BLaER1 (cell line): ENCODE results near the gene CYP8B1.
A peak's percentile ranks its signal among the peaks of the same experiment; 100 is the strongest.

ENCODE experiments used
- H3K27ac ChIP-seq: shearing (Covaris generic); formaldehyde crosslinking; 2 replicates; pipeline ENCODE4 v1.8.1; 2022
- H3K27me3 ChIP-seq: shearing (Covaris generic); formaldehyde crosslinking; 2 replicates; pipeline ENCODE4 v1.8.1; 2022
- H3K36me3 ChIP-seq: shearing (Covaris generic); formaldehyde crosslinking; 2 replicates; pipeline ENCODE4 v1.8.1; 2022
- H3K4me1 ChIP-seq: shearing (Covaris generic); formaldehyde crosslinking; 2 replicates; pipeline ENCODE4 v1.8.1; 2022
- H3K4me2 ChIP-seq: shearing (Covaris generic); formaldehyde crosslinking; 2 replicates; pipeline ENCODE4 v1.8.1; 2022
- H3K4me3 ChIP-seq: shearing (Covaris generic); formaldehyde crosslinking; 2 replicates; pipeline ENCODE4 v1.8.1; 2022
- H3K9ac ChIP-seq: shearing (Covaris generic); formaldehyde crosslinking; 2 replicates; pipeline ENCODE4 v1.8.1; 2022
- H3K9me3 ChIP-seq: shearing (Covaris generic); formaldehyde crosslinking; 2 replicates; pipeline ENCODE4 v1.8.1; 2022
- H4K20me1 ChIP-seq: shearing (Covaris generic); formaldehyde crosslinking; 2 replicates; pipeline ENCODE4 v1.8.1; 2022
- Cebpa-rat ChIP-seq: shearing (Covaris generic); IDR thresholded peaks from 2 replicates; pipeline ENCODE4 v1.8.1; 2022

CYP8B1 gene

GRCh38 chr3:42846685-42847522, 28.8 kb downstream of the CYP8B1 start:
- TF ChIP-seq Cebpa-rat: no peak
- H3K36me3 ChIP-seq: no peaks in the 10 kb centered on the region
- H3K27ac ChIP-seq: peak overlapping the region; percentile 84
- H3K27me3 ChIP-seq: no peaks in the 10 kb centered on the region
- peak overlapping the region; percentile 70 for H3K4me2 ChIP-seq
- peaks cover 67% of the 10 kb centered on the region for H3K4me1 ChIP-seq
- H3K9me3 ChIP-seq: no peaks in the 10 kb centered on the region
- H3K4me3 ChIP-seq: no peak overlapping the region; the same call in 1 of the 2 replicates
- H4K20me1 ChIP-seq: no peaks in the 10 kb centered on the region
- peak overlapping the region; percentile 71 for H3K9ac ChIP-seq

DNA sequence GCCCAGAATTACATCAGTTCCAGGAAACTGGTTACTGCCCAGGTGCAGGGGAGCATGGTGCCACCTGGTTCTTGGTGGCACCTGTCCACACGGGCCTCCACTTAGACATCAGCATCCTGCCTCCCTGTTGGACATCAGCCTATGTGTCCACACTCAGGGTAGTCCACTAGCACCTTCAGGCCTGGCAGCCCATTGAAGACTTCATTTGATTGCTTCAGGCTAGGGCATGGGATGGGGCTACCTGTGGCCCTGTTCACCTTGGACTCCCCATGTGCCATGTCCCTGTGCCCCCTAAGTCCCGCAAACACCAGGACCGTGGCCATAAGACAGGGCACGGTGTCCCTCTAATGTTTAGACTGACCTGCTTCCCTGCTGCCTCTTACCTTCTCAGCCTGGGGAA, 30.9 kb downstream of the CYP8B1 start:
- Histone ChIP-seq H3K27me3 (no peaks in the 10 kb centered on the region), H3K36me3 (no peaks in the 10 kb centered on the region), H3K4me1 (peaks cover 51% of the 10 kb centered on the region), H3K4me3 (no peak overlapping the region), H3K9me3 (no peaks in the 10 kb centered on the region), H3K4me2 (peak overlapping the region; percentile 38; the same call in 1 of the 2 replicates), H3K27ac (no peak overlapping the region), H3K9ac (no peak overlapping the region), H4K20me1 (no peaks in the 10 kb centered on the region)
- no peak for TF ChIP-seq Cebpa-rat

- Histone ChIP-seq H4K20me1 (no peaks in the 10 kb centered on the region), H3K4me3 (no peak overlapping the region), H3K27me3 (no peaks in the 10 kb centered on the region), H3K4me1 (peaks cover 51% of the 10 kb centered on the region), H3K27ac (peak overlapping the region; percentile 3; the same call in 1 of the 2 replicates), H3K36me3 (no peaks in the 10 kb centered on the region), H3K9me3 (no peaks in the 10 kb centered on the region), H3K4me2 (peak overlapping the region; percentile 38; the same call in 1 of the 2 replicates), H3K9ac (no peak overlapping the region)
- no peak for TF ChIP-seq Cebpa-rat
Observed at GRCh38 chr3:42844412-42844713, 31.3 kb downstream of the CYP8B1 start.

DNA sequence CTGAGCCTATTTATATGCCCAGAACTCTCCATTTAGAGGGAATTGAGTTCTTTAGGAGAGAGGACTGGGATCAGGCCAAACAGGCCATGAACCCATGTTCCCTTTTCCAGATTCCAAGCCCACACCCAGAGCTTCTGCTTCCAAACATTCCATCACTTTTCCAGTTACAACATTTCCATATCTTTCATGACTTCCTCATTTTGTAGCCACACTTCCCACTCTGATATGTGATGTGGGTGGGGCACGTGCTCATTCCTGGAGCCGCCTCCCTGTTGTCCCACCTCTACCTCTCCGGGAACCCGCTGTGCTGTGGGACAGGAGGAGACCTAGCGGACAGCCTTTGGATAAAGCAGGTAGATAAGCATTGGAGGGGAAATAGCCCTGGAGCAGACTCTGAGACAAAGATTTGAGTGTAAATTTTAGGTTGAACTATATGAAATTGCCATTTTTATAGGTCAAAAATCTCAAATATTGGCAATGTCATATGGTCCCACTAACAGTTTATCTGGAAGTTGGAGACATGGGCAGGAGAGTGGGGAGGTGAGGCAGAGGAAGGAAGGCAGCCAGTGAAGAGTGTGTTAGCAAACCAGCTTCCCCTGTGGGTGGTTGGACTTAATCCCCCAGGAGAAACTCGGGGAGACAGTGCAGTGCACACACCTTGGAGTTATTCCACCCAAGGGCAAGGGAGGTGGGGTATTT, 31.8 kb downstream of the CYP8B1 start:
- H3K36me3 ChIP-seq: no peaks in the 10 kb centered on the region
- H3K9me3 ChIP-seq: no peaks in the 10 kb centered on the region
- H3K4me1 ChIP-seq: peaks cover 51% of the 10 kb centered on the region
- H3K27me3 ChIP-seq: no peaks in the 10 kb centered on the region
- no peaks in the 10 kb centered on the region for H4K20me1 ChIP-seq
- no peak for TF ChIP-seq Cebpa-rat
- peak overlapping the region; percentile 38; the same call in 1 of the 2 replicates for H3K4me2 ChIP-seq
- no peak overlapping the region for H3K4me3 ChIP-seq
- H3K27ac ChIP-seq: peak overlapping the region; percentile 3; the same call in 1 of the 2 replicates
- no peak overlapping the region for H3K9ac ChIP-seq

DNA sequence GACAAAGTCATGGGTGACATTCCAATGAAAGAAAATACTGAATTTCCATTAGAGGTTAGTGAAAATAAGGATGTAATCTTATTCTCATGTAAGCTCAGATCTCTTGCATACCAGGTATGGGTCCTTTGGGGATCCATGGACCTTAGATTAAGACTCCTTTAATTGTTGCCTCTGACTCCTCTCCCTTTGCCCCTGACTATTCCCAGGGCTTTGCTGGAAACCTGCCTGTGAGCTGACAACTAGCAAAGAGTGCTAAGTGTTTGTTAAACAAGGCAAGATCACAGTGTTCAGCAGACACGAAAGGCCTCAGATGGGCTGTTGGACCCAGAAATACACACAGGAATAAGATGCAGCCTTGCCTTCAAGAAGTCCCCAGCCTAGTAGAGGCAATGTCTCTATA, 34.3 kb downstream of the CYP8B1 start:
- H3K27me3 ChIP-seq: no peaks in the 10 kb centered on the region
- H3K27ac ChIP-seq: no peak overlapping the region
- peaks cover 28% of the 10 kb centered on the region for H3K4me1 ChIP-seq
- no peak for TF ChIP-seq Cebpa-rat
- no peaks in the 10 kb centered on the region for H4K20me1 ChIP-seq
- H3K36me3 ChIP-seq: no peaks in the 10 kb centered on the region
- H3K4me2 ChIP-seq: no peak overlapping the region
- H3K9ac ChIP-seq: no peak overlapping the region
- H3K9me3 ChIP-seq: no peaks in the 10 kb centered on the region
- H3K4me3 ChIP-seq: no peak overlapping the region

DNA sequence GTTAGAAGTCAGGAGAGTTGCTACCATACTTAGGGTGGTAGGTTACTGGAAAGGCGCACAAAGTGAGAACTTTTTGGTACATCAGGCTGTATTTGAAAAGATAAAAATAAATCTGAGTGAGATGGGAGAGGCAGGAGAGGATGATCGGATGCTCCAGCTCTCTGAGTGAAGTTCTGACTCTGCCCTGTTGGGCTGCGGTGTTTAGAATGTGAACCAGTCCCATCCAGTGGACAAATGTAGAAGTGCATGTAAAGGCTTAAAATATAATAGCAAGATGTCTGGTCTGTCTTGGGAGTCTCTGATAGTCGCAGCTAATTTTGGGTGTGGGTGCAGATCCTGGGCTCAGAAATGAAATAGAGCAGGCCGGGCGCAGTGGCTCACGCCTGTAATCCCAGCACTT, 36.1 kb downstream of the CYP8B1 start:
- no peak for TF ChIP-seq Cebpa-rat
- Histone ChIP-seq H3K4me1 (peaks cover 12% of the 10 kb centered on the region), H3K9me3 (no peaks in the 10 kb centered on the region), H3K27me3 (no peaks in the 10 kb centered on the region), H3K4me3 (no peak overlapping the region), H3K4me2 (no peak overlapping the region), H3K36me3 (no peaks in the 10 kb centered on the region), H3K9ac (no peak overlapping the region), H3K27ac (no peak overlapping the region), H4K20me1 (no peaks in the 10 kb centered on the region)

DNA sequence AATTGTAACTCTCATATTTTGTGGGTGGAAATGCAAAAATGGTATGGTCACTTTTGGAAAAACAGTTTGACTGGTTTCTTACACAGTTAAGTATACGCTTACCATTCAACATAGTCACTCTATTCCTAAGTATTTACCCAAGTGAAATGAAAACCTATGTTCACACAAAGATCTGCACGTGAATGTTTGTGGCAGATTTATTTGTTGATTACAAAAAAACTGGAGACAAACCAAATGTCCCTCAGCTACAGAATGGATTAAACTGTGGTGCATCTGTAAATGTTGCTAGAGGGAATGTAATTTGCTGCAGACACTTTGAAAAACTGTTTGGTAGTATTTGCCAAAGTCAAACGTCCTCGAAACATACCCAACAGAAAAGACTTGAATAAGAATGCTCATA, 37.1 kb downstream of the CYP8B1 start:
- Histone ChIP-seq H3K9ac (no peak overlapping the region), H3K9me3 (no peaks in the 10 kb centered on the region), H3K4me3 (no peak overlapping the region), H4K20me1 (no peaks in the 10 kb centered on the region), H3K27me3 (no peaks in the 10 kb centered on the region), H3K27ac (no peak overlapping the region), H3K36me3 (no peaks in the 10 kb centered on the region), H3K4me1 (peaks cover 1% of the 10 kb centered on the region), H3K4me2 (no peak overlapping the region)
- no peak for TF ChIP-seq Cebpa-rat

DNA sequence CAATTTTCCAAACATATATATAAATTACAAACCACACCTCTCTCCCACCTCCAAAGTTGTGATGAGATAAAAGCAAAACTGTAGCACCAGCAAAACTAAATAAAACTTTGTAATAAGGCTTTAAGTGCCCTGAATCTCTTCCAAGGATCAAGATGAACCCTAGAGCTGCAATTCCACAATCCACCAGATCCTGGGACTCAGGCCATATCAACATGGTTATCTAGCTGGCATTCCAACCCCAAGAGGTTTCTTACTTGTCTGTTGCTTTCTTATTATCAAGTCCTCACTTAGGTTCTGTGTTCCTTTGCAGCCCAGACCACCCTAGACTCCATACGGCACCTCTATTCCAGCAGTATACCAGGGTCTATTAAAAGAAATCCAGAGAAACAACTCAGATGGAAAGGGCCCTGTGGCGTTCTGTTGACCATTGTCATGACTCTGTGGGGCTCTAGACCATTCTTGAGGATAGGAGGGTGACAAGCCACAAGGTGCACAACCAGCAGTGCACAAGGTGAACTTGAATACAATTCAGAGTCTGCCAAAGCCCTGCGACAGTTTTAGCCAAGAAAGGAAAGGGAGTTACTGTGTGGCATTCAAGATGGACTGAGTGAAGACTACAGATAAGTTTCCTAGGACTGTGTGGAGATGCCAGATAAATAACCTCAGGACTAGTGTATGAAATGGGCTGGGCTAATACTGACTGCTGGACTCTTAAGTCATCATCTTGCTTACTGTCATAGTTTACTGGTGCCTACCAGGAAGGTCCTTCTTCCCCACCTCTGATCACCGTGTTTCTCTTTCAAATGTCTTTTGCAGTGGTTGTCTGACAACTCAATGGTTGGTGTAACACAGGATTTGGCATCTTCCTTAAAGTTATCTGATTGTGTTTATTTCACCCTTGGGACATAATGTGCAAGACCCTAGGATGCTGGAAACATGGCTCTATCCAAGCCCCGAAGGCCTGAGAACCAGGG, 39.2 kb downstream of the CYP8B1 start:
- no peak overlapping the region for H3K4me2 ChIP-seq
- no peaks in the 10 kb centered on the region for H3K27me3 ChIP-seq
- no peak overlapping the region for H3K27ac ChIP-seq
- no peaks in the 10 kb centered on the region for H3K9me3 ChIP-seq
- H3K36me3 ChIP-seq: no peaks in the 10 kb centered on the region
- H3K4me3 ChIP-seq: no peak overlapping the region
- no peak overlapping the region for H3K9ac ChIP-seq
- H3K4me1 ChIP-seq: no peaks in the 10 kb centered on the region; the same call in 1 of the 2 replicates
- no peak for TF ChIP-seq Cebpa-rat
- no peaks in the 10 kb centered on the region for H4K20me1 ChIP-seq

DNA sequence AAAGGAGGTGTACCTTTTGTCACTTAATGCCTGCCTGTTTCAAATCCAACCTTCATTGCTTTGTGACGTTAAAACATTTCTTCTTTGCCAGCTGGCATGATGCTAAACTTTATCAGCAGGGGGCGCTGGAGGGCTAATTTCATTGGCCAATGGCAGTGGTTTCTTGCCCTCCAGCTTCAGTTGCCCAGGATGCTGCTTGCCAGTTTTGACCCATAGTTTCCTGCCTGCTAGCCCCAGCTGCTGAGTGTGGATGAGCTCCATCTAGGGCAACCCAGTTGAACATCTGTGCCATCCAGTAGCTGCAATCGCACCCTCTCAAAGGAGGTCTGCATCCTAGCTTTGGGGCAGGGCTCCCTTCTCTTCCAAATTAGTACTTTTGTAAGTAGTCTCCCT, 44.4 kb downstream of the CYP8B1 start:
- Histone ChIP-seq H4K20me1 (no peaks in the 10 kb centered on the region), H3K9me3 (no peaks in the 10 kb centered on the region), H3K36me3 (no peaks in the 10 kb centered on the region), H3K4me3 (no peak overlapping the region), H3K9ac (no peak overlapping the region), H3K27ac (no peak overlapping the region), H3K27me3 (no peaks in the 10 kb centered on the region), H3K4me1 (peaks cover 8% of the 10 kb centered on the region), H3K4me2 (0 out of 2 replicates have a peak overlapping the region, but pooled peaks have one; percentile 3)
- no peak for TF ChIP-seq Cebpa-rat
